Measurements from ENCODE around the gene LAMA4. TPM values are rescaled to one million over a fixed set of nuclear protein-coding genes. Genes with fewer than 3 reads are reported as not detected.

LAMA4 gene
- total RNA-seq, 1 donor: 0.42 TPM

Other genes starting within 250 kb of the LAMA4 start
- gene CCN6, start 200.5 kb downstream of the LAMA4 start, total RNA-seq: not detected
- gene TUBE1, start 167.1 kb downstream of the LAMA4 start, total RNA-seq: 35.5 TPM
- 0.21 TPM for gene FAM229B, start 167.0 kb downstream of the LAMA4 start, total RNA-seq
- 0.10 TPM for gene RFPL4B, start 92.8 kb upstream of the LAMA4 start, total RNA-seq

All from mononuclear cell (primary cell).